AG20443 (cell line): ENCODE measurements around the gene SLC39A11.
"Not testable (repeated sequence)": the region's sequence is repeated elsewhere in the genome, so short reads cannot be mapped to it uniquely, and the experiment has no call there.

ENCODE experiments used
- DNase-seq: peaks from one replicate; pipeline ENCODE4 v3.0.0; 2012; ENCODE audit warnings: low spot score, mixed read lengths

Gene SLC39A11

DNA sequence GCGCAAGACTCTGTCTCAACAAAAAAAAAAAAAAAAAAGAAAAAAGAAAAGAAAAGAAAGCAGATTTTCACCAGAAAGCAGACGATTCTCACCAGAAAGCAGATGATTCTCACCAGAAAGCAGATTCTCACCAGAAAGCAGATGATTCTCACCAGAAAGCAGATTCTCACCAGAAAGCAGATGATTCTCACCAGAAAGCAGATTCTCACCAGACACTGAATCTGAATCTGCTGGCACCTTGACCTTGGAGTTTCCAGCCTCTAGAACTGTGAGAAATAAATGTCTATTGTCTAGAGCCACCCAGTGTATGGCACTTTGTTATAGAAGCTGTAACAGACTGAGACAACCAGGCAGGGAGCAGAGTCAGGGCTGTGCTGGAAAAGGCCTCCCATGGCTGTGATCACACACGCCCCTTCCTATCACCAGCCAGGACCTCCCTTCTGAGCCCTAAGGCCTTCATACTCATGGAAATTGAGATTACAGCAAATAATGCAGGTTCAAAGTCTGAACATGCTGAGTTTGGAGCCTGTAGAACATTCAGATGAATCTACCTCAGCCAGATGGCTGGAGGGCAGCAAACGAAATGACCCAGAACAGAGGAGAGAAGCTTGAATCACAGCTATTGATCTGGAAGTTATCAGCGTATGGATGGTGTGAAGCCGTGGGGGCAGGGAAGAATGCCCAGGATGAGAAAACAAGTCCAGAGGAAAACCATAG, 309.3 kb downstream of the SLC39A11 start:
- DNase-seq = no peak

DNA sequence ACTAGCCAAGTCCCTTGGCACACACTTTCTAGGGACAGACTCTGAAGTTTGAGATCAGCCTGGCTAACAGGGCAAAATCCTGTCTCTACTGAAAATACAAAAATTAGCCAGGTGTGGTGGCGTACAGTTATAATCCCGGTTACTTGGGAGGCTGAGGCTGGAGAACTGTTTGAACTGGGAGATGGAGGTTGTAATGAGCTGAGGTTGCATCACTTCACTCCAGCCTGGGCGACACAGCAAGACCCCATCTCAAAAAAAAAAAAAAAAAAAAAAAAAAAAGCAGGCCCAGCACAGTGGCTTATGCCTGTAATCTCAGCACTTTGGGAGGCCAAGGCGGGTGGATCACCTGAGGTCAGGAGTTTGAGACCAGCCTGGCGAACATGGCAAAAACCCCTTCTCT, 310.1 kb downstream of the SLC39A11 start:
- not testable (repeated sequence) for DNase-seq

DNA sequence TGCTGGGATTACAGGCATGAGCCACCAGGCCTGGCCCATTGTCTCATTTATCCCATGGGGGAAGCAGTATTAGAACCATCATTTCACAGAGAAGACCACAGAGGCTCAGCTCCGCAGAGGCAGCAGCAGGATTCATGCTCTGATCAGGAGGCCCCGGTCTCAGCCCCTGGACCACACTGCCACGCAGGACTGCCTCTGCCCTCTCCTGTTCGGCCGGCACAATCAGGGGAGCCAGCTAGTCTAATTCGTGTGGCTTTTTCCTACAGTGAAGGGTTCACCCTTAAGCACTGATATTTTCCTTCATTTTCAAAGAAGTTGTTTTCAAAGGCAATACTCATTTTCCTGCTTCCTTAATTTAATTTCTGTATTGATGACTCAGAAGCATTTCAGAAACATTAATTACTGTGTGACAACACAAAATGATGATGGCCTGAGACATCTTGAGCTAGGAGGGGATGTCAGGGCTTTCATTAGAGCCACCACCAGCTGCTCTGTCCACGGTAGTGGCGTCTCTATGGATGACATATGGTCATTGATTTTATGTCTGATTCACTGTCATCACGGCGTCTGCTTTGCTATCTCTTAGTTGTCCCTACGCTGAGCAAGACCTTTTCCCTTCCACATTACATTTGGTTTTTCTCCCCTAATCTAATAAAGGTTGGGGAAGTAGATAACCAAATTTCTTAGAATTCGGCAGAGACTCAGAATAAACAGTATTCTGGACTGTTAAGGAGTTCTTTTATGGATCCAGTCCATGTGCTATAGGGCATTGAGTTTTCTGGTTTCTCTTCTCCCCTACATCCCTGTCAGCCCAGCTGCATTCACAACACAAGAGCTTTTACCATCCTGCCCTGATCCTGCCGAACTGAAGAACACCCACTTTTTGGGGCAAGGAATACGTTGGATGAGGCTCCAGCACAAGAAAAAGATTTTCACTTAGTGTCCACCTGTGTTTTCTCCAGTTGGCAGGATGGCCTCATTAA, 314.0 kb downstream of the SLC39A11 start:
- DNase-seq = no peak

DNA sequence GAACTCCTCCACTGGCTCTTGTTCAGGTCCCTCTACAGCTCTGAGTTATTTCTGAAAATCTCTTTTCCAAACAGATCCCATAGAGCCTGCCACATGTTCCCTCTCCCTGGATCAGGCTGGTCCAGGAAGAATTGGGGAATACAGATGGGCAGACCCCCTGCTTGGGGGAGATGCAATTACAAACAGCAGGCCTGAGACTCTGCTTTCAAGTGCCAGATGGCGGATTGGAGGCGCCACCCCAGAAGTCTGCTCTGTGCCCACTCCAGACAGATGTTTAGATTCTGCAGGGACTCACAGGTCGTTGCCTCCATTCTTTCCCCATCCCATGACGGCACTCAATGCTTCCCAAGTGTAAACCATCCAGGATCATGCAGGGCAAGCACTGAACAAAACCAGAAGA, 316.6 kb downstream of the SLC39A11 start:
- DNase-seq = no peak

DNA sequence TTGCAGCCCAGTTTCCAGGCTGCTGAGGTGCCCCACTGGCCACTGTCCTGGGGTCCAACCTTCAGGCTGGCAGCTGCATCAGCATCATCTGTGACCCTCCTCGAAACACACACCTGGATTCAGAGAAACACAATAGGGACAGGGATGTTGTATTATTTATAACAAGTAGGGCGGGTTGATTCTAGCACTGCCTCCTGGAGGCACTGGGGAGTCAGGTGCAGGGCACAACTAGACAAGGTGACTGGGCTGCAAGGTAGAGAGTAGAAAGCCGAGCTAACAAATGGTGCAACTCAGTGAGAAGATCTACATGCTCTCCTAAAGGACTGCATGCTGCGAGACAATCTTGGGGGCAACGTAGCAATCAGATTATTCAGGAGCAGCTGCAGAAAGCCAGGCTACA, 317.3 kb downstream of the SLC39A11 start:
- DNase-seq = no peak

DNA sequence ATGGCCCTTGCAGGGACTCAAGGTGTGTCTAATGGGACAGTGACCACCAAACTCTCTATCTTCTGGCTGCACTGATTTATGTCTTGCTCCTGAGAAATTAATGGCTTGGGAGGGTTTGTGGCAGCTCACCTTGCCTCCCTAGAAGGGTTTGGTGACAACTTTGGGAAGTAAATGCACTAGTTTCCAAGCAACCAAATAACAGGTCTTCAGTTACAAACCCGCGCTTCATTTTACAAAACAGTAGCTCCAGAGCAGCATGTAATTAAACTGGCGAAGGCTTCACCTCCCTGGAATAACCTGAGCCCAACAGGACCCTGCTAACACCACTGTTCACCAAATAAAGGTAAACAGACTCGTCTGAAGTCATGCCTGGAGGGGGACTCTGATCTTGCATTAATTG, 318.3 kb downstream of the SLC39A11 start:
- DNase-seq = no peak

DNA sequence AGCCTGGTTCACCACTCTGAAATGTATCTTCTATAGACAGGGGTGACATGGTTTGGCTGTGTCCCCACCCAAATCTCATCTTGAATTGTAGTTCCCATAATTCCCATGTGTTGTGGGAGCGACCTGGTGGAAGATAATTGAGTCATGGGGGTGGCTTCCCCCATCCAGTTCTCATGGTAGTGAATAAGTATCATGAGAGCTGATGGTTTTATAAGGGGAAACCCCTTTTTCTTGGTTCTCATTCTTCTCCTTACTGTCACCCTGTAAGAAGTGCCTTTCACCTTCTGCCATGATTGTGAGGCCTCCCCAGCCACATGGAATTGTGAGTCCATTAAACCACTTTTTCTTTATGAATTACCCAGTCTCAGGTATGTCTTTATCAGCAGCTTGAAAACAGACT, 319.3 kb downstream of the SLC39A11 start:
- not testable (repeated sequence) for DNase-seq

DNA sequence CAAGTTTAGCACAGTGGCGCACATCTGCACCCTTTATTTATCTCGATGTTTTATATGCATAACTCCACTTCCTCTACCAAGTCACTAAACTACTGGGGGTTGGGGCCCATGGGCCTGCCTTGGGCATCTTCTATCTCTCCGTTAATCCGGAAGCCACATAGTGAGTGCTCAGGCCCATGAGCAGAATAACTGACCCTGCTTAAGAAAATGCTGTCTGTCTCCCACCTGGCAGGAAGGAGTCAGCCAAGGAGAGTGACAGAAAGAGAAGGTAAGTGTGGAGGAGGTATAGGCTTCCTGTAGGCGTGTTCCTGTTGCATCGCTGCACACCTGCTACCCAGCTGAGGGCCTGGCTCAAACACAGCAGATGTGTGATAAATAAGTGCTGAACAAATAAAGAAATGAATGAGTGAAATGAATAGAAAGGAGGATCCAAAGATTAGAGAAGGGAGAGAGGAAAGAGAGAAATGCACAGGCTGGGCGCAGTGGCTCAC, 320.1 kb downstream of the SLC39A11 start:
- DNase-seq = no peak

DNA sequence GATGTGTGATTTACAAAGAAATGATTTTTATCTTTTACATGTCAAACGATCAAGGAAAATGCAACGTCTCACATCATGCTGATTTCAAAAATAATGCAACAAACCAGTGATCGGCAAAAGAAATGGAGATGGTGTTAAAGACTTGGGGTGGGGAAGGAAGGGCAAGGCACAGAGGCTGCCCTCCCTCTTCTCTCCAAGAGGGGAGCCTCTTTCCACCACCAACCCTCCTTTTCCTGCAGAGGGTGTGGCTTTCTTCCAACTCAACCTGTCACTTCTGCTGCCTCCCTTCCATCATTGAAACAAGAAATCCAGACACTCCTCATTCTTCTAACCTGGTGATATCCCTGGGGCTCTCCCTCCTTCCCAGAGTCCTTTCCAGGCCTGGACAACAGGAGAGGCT, 320.8 kb downstream of the SLC39A11 start:
- DNase-seq = no peak

DNA sequence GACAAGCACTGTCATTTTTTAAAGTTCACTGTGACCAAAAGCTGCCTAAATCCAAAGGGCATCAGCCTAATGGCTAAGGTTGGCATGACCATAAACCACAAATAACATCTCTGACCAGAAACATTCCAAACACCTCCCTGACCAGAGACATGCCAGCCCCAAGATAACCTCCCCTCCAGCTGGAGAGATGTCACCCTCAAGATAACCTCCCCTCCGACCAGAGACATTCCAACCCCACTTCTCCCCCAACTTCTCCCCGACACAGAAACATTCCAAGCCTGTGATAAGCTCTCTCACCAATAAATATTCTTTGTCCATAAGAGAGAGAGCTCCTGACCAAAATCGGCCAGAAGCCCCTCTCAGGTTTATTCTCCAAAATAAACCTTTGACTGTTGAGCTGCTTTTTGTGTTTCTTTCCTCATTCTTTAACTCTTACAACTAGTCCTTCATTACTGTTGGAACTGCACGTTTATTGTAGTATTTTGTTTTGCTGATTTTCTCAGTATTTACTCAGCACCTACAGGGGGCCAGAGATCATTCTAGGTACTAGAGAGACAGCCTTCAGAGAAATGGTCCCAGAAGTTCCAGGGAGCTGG, 325.6 kb downstream of the SLC39A11 start:
- no peak for DNase-seq

DNA sequence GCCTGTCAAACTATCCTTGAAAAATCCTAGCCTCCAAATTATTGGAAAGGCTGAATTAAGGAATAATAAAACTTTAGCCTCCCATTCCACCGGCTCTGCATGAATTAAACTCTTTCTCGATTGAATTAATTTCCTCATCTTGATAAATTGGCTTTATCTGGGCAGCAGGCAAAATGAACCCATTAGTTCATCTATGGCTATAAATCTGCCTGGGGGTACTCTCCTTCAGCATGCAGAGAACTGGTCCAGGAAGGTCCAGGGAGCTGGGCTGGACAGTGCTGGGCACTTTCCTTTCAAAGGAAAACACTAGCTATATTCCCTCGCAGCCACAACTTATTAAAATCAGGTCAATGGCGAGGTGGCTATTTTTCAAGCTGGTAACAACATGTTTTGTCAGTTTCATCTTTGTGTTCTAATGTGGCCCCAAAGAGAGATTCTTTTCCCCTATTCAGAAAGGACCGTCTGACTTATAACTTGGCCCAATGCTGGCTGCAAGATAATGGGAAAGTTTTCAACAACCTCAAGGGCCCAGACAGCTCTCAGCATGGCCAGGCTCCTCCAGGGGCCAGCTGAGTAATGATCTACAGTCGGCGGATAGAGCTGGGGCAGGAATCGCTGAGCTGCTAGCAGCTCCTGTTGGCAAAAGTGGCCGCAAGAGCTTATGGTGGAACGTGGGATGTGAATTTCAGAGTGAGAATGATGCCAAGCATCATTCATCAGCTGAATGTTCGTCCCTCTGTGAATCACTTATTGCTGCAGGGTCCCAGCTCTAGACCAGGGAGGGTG, 326.9 kb downstream of the SLC39A11 start:
- no peak for DNase-seq

DNA sequence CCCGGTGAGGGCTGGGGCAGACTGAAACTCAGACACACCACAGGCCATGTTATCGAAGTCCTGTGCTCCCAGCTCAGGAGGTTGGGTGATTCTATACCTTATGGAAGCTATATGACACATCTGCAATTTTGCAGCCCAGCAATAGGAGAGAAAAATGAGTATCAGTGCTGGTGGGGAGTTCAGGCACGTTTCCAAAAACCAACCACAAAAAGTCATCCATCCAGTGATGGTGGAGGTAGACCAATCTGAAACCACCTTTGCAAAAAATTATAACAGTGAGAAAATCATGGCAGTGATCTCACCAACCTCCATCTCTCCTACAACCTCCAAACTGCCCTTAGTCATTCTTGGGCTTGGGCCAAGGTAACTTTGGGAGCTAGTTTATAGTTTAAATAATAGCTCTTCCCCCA, 327.9 kb downstream of the SLC39A11 start:
- DNase-seq = no peak

DNA sequence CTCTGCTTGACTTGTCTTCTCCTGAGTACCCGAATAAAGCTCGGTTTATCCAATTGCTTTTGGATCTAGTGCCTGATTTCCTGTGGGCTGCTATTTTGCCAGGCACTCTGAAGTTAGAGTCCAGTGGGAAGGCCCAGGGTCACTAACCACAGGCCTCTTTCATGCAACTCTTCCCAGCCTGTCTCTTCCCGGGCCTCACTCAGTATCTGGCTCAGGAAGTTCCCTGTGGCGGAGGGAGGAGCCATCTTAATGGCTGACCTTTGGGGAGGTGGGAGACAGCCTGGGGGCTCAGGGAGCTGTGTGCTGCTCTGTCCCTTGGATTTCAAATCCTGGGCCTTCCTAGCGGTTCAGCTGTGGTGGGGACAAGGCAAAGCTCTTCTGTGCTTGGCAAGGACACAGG, 328.5 kb downstream of the SLC39A11 start:
- no peak for DNase-seq

DNA sequence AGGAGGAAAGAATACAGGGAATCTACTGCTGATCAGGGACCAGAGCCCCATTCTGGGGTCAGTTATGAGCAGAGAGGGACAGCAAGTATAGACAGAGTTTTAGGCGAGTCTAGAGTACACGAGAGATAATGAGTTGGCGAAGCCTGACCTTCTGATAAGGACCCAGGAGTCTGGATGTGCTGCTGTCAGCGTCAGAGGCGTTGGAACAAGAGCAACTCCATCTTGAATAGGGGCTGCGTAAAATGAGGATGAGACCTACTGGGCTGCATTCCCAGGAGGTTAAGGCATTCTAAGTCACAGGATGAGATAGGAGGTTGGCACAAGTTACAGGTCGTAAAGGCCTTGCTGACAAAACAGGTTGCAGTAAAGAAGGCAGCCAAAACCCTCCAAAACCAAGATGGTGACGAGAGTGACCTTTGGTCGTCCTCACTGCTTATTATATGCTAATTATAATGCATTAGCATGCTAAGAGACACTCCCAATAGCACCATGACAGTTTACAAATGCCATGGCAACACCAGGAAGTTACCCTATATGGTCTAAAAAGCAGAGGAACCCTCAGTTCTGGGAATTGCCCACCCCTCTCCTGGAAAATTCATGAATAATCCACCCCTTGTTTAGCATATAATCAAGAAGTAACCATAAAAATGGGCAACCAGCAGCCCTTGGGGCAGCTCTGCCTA, 330.5 kb downstream of the SLC39A11 start:
- DNase-seq = not testable (repeated sequence)

DNA sequence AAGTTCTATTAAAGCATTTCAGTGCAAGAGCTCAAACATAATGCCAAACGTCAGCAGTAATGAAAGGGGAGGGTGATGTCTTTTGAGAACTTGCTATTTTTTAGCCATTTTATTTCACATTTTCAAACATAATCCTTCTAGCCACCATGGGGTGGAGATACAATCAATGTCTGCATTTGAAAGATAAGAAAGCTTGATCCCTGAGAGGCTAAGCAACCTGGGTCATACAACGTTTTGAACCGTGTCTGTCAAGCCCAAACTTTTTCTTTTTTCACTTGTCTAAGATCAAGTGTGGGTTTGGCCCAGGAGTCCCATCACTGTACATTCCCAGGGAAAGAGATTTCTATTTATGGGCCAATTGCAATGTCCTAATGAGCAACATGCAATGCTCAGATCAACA, 331.1 kb downstream of the SLC39A11 start:
- no peak for DNase-seq

DNA sequence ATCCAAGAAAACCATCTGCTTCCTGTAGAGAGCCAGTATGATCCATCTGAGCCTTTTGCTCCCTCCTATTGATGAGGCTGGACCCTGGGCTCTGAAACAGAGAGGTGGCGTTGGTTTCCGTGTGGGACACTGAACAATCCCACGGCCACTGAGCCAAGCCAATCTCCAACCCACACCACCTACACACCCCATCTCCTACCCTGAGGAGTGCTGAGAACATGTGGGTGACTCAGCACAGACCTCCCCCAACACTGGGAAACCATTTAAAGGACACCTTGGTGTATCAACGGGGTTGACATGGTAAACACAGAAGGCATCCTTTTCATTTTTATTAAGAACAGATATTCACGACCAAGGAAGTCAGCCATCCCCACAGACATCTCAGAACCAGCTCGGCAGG, 332.1 kb downstream of the SLC39A11 start:
- DNase-seq = no peak

DNA sequence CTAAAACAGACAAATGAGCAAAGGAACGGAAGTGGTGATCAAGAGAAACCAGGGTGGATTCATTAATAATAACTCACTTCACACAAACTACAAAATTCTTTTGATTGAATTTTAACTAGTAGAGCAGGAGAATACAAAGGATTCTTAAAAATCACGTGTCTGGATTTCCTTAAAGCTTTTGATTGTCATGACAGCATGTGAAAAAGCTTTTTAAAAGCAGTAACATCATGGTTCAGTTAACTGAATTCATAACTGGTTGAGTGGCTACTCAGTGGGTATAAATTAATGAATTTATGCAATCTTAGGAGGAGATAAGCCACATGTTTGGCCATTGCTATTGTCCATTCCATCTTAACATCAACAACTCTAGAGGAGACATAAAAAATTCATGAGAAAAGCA, 333.2 kb downstream of the SLC39A11 start:
- DNase-seq = no peak

DNA sequence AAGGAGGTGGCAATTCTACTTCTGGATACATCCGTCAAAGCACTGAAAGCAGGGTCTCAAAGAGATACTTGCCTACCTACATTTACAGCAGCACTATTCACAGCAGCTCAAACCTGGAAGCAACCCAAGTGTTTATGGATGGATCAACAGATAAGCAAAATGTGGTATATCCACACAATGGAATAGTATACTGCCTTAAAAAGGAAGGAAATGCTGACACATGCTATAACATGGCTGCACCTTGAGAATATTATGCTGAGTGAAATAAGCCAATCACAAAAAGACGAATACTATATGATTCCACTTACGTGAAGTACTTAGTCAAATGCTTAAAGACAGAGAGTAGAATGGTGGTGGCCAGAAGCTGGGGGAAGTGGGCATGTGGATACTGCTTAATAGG, 336.2 kb downstream of the SLC39A11 start:
- DNase-seq = no peak

DNA sequence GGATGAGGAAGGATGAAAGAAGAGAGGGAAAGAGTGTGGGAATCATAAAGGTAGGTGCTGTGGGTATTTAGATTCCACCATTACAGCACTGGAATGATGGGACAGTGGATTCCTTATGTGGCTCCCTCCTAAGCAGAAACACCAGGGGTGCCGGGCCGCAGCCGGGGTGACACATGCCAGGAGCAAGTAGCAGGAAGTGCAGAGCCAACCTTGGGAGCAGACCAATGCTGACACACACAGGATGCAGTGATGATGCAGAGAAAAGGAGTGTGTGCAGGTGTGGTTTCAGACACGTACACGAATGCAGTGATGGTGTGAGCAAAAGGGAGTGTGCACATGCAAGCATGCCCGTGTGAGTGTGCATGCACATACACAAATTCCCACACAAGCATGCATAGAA, 338.0 kb downstream of the SLC39A11 start:
- DNase-seq = no peak

DNA sequence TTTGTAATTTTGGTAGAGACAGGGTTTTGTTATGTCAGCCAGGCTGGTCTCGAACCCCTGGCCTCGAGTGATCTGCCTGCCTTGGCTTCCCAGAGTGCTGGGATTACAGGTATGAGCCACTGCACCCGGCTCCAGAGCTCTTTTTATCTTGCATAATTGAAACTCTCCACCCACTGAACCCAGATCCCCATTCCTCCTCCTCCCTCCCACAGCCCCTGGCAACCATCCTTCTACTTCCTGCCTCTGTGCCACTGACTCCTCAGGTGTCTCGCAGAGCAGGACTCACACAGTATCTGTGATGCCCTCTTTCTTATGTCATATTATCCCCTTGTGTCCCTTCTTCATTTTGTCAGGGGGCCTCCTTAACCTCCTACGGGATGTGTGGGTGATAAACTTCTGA, 340.7 kb downstream of the SLC39A11 start:
- no peak for DNase-seq

DNA sequence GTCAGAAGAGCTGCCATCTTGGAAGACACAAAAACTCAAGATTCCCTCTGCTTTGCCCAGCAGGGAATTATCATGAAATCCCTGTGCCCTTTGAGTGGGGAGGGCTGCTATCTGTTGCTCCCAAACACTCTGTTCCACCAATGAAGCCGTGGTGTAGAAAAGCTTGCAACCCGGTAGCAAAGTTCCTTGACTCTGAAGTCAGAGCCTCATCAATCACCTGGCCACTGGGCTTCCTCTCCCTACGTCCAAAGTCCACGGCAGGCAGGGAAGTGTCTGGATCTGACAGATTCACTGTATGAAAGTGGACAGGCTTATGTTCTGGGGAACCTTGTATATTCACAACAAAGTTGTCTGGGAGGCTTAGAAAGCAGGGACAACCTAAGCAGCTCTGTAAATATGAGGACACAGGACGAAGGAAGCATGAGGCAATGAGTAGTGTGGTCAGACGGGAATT, 343.3 kb downstream of the SLC39A11 start:
- no peak for DNase-seq
